Measurements from ENCODE around the gene MUC22.

DNA sequence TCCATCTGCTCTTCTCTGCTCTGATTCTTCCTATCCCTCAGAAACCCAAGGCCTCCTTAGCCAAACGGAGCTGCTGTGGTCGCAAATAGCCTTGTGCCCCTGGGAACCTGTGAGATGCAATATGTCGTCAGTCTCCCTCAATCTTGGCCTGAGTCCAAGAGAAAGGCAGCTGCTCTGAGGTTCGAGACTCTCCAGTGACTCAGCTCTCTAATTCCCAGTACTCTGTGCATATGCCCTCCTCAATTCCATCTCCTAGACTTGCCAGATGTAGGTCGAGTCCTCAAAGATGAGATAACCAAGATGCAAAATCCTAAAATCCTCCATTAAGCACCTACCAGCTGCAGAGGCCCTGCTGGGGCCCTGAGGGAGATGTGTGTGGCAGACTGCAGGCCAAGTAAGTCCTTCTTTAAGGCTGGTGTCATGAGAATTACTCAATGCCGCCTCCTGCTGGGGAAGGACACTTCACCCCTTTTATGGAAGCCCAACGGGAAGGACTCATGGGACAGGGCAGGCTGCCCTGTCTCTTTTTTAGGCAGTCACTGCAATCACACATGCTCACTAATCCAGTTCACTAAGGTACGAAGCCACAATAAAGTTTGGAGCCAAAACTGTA is 73.6 kb downstream of the MUC22 start:
- TF ChIP-seq CHD1 (IDR thresholded peaks at IDR 0.05; ENCODE audit: low read depth, low read length): no peak
- TF ChIP-seq CTCF (conservative IDR thresholded peaks at IDR 0.05; ENCODE audit: low read depth, low read length): peak; percentile 39
- peak; percentile 39; the same call in 1 of the 2 replicates for TF ChIP-seq CEBPB (IDR thresholded peaks at IDR 0.05; ENCODE audit: low read depth, low read length)
- no peak for TF ChIP-seq POLR2A (IDR thresholded peaks at IDR 0.05; ENCODE audit: low read depth, low read length)
- no peak for TF ChIP-seq SMC3 (IDR thresholded peaks at IDR 0.05; ENCODE audit: low read depth, low read length)
- TF ChIP-seq ELK1 (IDR thresholded peaks at IDR 0.05; ENCODE audit: borderline replicate concordance, low read depth, low read length): no peak
- TF ChIP-seq RFX5 (IDR thresholded peaks at IDR 0.05; ENCODE audit: low read depth, low read length): no peak

All from IMR-90 (cell line).